ENCODE measurements around the gene OR10C1.

OR10C1 gene

DNA sequence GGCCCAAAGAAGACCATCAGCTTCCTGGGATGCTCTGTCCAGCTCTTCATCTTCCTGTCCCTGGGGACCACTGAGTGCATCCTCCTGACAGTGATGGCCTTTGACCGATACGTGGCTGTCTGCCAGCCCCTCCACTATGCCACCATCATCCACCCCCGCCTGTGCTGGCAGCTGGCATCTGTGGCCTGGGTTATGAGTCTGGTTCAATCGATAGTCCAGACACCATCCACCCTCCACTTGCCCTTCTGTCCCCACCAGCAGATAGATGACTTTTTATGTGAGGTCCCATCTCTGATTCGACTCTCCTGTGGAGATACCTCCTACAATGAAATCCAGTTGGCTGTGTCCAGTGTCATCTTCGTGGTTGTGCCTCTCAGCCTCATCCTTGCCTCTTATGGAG is 22.9 kb downstream of the OR10C1 start:
- H3K4me1 ChIP-seq (ENCODE audit: control insufficient read depth in 1 of 2, insufficient read depth in 1 of 2, low read depth in 1 of 2, low read length in 1 of 2), result no peaks in the 10 kb centered on the region
- H3K4me3 ChIP-seq (ENCODE audit: low read depth in 1 of 2, low read length in 1 of 2), result no peak overlapping the region
- H3K9me3 ChIP-seq, result no peaks in the 10 kb centered on the region
- TF ChIP-seq, protein P1, sequence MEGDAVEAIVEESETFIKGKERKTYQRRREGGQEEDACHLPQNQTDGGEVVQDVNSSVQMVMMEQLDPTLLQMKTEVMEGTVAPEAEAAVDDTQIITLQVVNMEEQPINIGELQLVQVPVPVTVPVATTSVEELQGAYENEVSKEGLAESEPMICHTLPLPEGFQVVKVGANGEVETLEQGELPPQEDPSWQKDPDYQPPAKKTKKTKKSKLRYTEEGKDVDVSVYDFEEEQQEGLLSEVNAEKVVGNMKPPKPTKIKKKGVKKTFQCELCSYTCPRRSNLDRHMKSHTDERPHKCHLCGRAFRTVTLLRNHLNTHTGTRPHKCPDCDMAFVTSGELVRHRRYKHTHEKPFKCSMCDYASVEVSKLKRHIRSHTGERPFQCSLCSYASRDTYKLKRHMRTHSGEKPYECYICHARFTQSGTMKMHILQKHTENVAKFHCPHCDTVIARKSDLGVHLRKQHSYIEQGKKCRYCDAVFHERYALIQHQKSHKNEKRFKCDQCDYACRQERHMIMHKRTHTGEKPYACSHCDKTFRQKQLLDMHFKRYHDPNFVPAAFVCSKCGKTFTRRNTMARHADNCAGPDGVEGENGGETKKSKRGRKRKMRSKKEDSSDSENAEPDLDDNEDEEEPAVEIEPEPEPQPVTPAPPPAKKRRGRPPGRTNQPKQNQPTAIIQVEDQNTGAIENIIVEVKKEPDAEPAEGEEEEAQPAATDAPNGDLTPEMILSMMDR (IDR thresholded peaks at IDR 0.05), result no peak
- H3K36me3 ChIP-seq, result no peaks in the 10 kb centered on the region
- H3K27me3 ChIP-seq, result peaks cover 4% of the 10 kb centered on the region
- H3K27ac ChIP-seq, result no peak overlapping the region

DNA sequence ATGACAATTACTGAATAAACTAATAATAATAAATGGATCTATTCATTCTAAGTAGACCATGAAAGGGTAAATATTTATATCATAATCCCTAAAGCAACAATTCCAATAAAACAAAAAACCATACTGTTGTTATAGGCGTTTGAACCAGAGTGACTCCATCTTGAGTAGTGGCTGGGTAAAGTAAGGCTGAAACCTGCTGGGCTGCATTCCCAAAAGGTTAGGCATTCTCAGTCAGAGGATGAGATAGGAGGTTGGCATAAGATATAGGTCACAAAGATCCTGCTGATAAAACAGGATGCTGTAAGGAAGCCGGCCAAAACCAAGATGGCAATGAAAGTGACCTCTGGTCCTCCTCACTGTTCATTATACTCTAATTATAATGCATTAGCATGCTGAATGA is 26.2 kb downstream of the OR10C1 start:
- TF ChIP-seq, protein P1 (IDR thresholded peaks at IDR 0.05), result no peak
- Histone ChIP-seq H3K4me1 (ENCODE audit: control insufficient read depth in 1 of 2, insufficient read depth in 1 of 2, low read depth in 1 of 2, low read length in 1 of 2) (no peaks in the 10 kb centered on the region), H3K4me3 (ENCODE audit: low read depth in 1 of 2, low read length in 1 of 2) (no peak overlapping the region), H3K36me3 (no peaks in the 10 kb centered on the region), H3K27ac (no peak overlapping the region), H3K27me3 (no peaks in the 10 kb centered on the region), H3K9me3 (no peaks in the 10 kb centered on the region)

DNA sequence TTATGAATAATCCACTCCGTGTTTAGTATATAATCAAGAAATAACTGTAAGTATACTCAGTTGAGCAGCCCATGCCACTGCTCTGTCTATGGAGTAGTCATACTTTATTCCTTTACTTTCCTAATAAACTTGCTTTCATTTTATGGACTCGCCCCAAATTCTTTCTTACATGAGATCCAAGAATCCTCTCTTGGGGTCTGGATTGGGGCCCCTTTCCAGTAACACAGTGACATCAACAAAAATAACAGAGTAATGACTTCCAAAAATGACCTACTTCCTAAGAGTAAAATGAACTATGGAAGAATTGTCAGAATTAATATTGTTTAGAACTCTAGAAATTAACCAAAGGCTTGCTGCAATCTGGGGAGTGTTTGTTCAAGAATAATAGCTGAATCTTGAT is 26.7 kb downstream of the OR10C1 start:
- H3K4me1 ChIP-seq (ENCODE audit: control insufficient read depth in 1 of 2, insufficient read depth in 1 of 2, low read depth in 1 of 2, low read length in 1 of 2), result no peaks in the 10 kb centered on the region
- no peak overlapping the region for H3K4me3 ChIP-seq (ENCODE audit: low read depth in 1 of 2, low read length in 1 of 2)
- H3K9me3 ChIP-seq, result no peaks in the 10 kb centered on the region
- no peaks in the 10 kb centered on the region for H3K36me3 ChIP-seq
- H3K27ac ChIP-seq, result no peak overlapping the region
- TF ChIP-seq, protein P1 (IDR thresholded peaks at IDR 0.05), result no peak
- H3K27me3 ChIP-seq, result no peaks in the 10 kb centered on the region

DNA sequence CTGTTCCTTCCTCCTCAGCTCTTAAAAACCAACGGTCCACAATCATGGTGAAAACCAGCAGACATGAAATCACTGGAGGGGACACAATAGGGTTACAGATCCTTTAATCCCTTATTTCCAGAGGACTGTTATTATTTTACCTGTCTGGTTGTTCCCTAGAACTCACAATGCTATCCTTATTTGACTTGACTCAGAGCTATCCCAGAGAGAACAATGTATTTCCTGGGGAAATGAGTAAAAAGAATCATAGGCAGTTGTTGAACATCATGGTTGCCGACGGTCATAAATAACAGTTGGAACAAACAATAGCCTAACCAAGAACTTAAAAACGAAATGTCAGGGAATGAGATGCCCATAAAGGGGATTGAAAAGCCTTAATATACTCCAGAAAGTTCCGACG is 27.1 kb downstream of the OR10C1 start:
- Histone ChIP-seq H3K9me3 (no peaks in the 10 kb centered on the region), H3K27me3 (no peaks in the 10 kb centered on the region), H3K4me1 (ENCODE audit: control insufficient read depth in 1 of 2, insufficient read depth in 1 of 2, low read depth in 1 of 2, low read length in 1 of 2) (no peaks in the 10 kb centered on the region), H3K4me3 (ENCODE audit: low read depth in 1 of 2, low read length in 1 of 2) (no peak overlapping the region), H3K36me3 (no peaks in the 10 kb centered on the region), H3K27ac (no peak overlapping the region)
- TF ChIP-seq, protein P1 (IDR thresholded peaks at IDR 0.05), result no peak

DNA sequence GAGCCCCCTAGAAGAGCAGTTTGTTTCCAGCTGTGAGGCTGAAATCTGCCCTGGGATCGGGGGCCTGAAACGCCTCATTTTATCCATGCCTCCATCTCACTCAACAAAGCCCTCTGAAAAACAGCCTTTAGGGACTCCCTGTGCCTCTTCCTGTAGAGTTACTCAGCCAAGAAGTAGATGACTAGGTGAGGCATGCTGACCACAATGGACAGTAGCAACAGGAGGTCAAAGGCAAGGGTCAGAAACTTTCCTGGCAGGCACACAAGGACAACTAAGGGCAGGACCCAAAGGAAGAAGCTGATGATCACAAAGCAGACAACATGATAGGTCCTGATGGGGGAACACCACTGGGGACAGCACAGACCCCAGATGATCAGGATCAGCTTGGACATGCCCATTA is 35.9 kb downstream of the OR10C1 start:
- no peak overlapping the region for H3K4me3 ChIP-seq (ENCODE audit: low read depth in 1 of 2, low read length in 1 of 2)
- H3K36me3 ChIP-seq, result no peaks in the 10 kb centered on the region
- H3K9me3 ChIP-seq, result no peaks in the 10 kb centered on the region
- H3K27me3 ChIP-seq, result no peaks in the 10 kb centered on the region
- TF ChIP-seq, protein P1 (IDR thresholded peaks at IDR 0.05), result no peak
- no peaks in the 10 kb centered on the region for H3K4me1 ChIP-seq (ENCODE audit: control insufficient read depth in 1 of 2, insufficient read depth in 1 of 2, low read depth in 1 of 2, low read length in 1 of 2)
- H3K27ac ChIP-seq, result no peak overlapping the region

DNA sequence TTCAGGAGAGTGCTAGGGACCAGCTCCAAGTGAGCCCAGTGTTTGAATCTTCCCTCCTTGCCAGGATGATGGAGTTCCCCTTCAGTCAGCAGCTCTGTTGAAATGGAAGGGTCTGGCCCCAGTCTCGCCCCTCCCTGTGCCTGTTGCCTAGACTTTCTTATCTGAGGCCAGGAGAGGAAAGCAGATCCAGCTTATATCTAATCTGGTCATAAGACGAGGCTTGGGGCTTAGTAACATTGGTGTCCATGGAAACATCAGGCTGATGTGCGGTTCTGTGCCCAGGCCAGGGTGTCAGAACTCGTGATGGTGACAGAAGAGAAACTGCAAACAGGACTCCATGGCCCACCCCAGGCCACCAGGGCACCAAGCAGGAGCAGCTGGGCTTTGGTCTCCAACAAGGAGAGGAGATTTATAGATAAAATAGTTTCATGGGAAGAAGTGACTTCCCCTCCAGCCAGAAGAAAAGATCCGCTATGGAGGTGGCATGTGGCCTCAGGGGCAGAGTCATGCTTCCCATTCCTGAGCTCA is 38.9 kb downstream of the OR10C1 start:
- no peak overlapping the region for H3K4me3 ChIP-seq (ENCODE audit: low read depth in 1 of 2, low read length in 1 of 2)
- no peaks in the 10 kb centered on the region for H3K27me3 ChIP-seq
- H3K4me1 ChIP-seq (ENCODE audit: control insufficient read depth in 1 of 2, insufficient read depth in 1 of 2, low read depth in 1 of 2, low read length in 1 of 2), result no peaks in the 10 kb centered on the region
- no peaks in the 10 kb centered on the region for H3K9me3 ChIP-seq
- H3K36me3 ChIP-seq, result no peaks in the 10 kb centered on the region
- TF ChIP-seq, protein P1 (IDR thresholded peaks at IDR 0.05), result no peak
- H3K27ac ChIP-seq, result no peak overlapping the region
